ENCODE results near the gene RNF187.

The RNF187 gene

DNA sequence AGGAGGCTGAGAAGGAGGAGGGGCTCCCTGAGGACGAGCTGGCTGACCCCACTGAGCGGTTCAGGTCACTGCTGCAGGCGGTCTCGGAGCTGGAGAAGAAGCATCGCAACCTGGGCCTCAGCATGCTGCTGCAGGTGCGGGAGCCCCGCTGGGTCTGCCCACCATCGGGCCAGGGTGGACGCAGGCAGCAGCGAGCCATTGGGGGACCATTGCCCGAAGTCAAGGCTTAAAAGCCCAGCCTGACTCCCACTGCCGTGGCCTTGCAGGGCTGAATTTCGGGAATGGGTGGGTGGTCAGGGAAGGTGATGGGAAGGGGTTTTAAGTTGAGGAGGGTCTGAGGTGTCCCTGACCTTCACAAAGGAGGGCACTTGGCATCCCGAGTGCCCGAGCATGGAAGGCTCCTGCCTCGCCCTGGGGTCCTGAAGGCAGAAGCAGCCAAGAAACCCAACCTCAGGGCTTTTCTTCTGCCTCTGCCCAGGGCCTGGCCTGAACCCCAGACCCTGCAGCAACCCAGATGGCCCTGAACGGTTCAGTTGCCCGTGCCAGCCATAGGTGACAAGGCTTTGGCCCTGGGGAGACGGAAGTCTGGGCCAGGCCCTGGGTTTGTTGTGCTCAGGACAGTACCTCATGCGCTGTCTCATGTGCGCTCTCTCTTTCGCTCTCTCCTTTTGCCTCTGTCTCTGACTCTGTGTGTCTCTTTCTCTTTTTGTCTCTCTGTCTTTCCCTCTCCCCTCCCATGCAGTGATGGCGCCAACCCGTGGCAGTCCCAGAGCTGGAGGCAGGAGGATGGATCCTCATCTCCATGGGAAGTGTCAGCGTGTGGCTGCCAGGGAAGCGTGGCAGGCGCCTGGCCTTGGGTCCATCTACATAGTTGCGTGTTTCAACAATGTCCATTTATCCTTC lies 6.2 kb downstream of the RNF187 start:
- no peak overlapping the region for H3K4me3 ChIP-seq (ENCODE audit: low read depth, low read length)
- TF ChIP-seq CTCF (IDR thresholded peaks at IDR 0.05; ENCODE audit: low read depth, low read length, missing control alignments) = no peak
- DNase-seq (ENCODE audit: low read depth) = no peak
- in situ Hi-C loops (cut with HindIII; ENCODE audit: low sequenced_read_pairs) = no loop called here

GRCh38 chr1:228494044-228494353 lies 6.8 kb downstream of the RNF187 start:
- no peak overlapping the region for H3K4me3 ChIP-seq (ENCODE audit: low read depth, low read length)
- in situ Hi-C loops (cut with HindIII; ENCODE audit: low sequenced_read_pairs) = no loop called here
- no peak for TF ChIP-seq CTCF (IDR thresholded peaks at IDR 0.05; ENCODE audit: low read depth, low read length, missing control alignments)
- DNase-seq (ENCODE audit: low read depth) = no peak

- TF ChIP-seq CTCF (IDR thresholded peaks at IDR 0.05; ENCODE audit: low read depth, low read length, missing control alignments) = no peak
Observed at GRCh38 chr1:228494391-228494790, 7.2 kb downstream of the RNF187 start.

GRCh38 chr1:228494970-228495853 lies 8.0 kb downstream of the RNF187 start:
- in situ Hi-C loops (cut with HindIII; ENCODE audit: low sequenced_read_pairs) = no loop called here
- no peak overlapping the region for H3K4me3 ChIP-seq (ENCODE audit: low read depth, low read length)
- no peak for TF ChIP-seq CTCF (IDR thresholded peaks at IDR 0.05; ENCODE audit: low read depth, low read length, missing control alignments)
- no peak for DNase-seq (ENCODE audit: low read depth)

More at GRCh38 chr1:228494391-228494790, 7.2 kb downstream of the RNF187 start:
- H3K4me3 ChIP-seq (ENCODE audit: low read depth, low read length) = no peak overlapping the region
- in situ Hi-C loops (cut with HindIII; ENCODE audit: low sequenced_read_pairs) = no loop called here
- DNase-seq (ENCODE audit: low read depth) = no peak

GRCh38 chr1:228496084-228496483 lies 8.9 kb downstream of the RNF187 start:
- in situ Hi-C loops (cut with HindIII; ENCODE audit: low sequenced_read_pairs) = no loop called here
- DNase-seq (ENCODE audit: low read depth) = no peak
- no peak for TF ChIP-seq CTCF (IDR thresholded peaks at IDR 0.05; ENCODE audit: low read depth, low read length, missing control alignments)
- no peak overlapping the region for H3K4me3 ChIP-seq (ENCODE audit: low read depth, low read length)

- in situ Hi-C loops (cut with HindIII; ENCODE audit: low sequenced_read_pairs) = no loop called here
- H3K4me3 ChIP-seq (ENCODE audit: low read depth, low read length) = no peak overlapping the region
- DNase-seq (ENCODE audit: low read depth) = no peak
Observed at GRCh38 chr1:228496494-228496893, 9.3 kb downstream of the RNF187 start.

More at GRCh38 chr1:228496494-228496893, 9.3 kb downstream of the RNF187 start:
- no peak for TF ChIP-seq CTCF (IDR thresholded peaks at IDR 0.05; ENCODE audit: low read depth, low read length, missing control alignments)
